Liver (tissue), 3 donors: ENCODE results near the gene ARHGAP6.

Experiments
- GABPA ChIP-seq, 2 donors: IDR thresholded peaks in 1 of 2; conservative IDR thresholded peaks in 1 of 2; 2 replicates each; pipeline ENCODE4 v1.6.1; 2016; ENCODE audit warnings: antibody characterized with exemption in 2 of 2, mild to moderate bottlenecking in 1 of 2, moderate library complexity in 1 of 2
- RAD21 ChIP-seq, 2 donors: IDR thresholded peaks; 2 replicates each; pipeline ENCODE4 v1.6.1; 2016; ENCODE audit warnings: antibody characterized with exemption in 2 of 2, mild to moderate bottlenecking in 2 of 2
- SP1 ChIP-seq: IDR thresholded peaks from 2 replicates; pipeline ENCODE4 v1.6.1; 2018; ENCODE audit warnings: antibody characterized with exemption, mild to moderate bottlenecking
- TF ChIP-seq, protein P1 (sequence below): fragments of 150-350 bp; IDR thresholded peaks from 2 replicates; pipeline ENCODE4 v1.5.1; 2017; ENCODE audit warnings: improper control_type of control experiment, low read depth, low read length; ENCODE audit not compliant: missing input control
- TF ChIP-seq, protein P2 (sequence below): IDR thresholded peaks from 2 replicates; pipeline ENCODE4 v1.6.1; 2016; ENCODE audit warnings: antibody characterized with exemption, mild to moderate bottlenecking
- donor health status: healthy.
- donor health status: healthy.

DNA sequence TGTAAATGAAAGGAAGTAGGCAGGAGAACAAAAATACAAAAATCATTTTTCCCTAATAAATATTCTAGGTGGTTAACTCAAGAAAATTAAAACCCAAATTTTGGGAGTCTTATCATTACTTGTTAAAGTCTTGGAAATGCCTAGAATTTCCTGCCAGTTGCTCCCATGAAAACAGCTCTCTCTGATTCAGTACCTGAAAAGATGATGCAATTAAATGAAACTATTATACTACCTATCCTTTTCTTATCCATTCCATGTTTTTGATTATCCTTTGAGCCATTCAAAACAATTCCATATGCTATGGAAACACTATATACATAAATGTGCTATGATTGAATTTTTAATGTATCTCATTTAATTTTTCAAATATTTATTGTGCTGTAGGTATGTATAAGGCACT lies 423.0 kb downstream of the ARHGAP6 start:
- TF ChIP-seq, protein P1, sequence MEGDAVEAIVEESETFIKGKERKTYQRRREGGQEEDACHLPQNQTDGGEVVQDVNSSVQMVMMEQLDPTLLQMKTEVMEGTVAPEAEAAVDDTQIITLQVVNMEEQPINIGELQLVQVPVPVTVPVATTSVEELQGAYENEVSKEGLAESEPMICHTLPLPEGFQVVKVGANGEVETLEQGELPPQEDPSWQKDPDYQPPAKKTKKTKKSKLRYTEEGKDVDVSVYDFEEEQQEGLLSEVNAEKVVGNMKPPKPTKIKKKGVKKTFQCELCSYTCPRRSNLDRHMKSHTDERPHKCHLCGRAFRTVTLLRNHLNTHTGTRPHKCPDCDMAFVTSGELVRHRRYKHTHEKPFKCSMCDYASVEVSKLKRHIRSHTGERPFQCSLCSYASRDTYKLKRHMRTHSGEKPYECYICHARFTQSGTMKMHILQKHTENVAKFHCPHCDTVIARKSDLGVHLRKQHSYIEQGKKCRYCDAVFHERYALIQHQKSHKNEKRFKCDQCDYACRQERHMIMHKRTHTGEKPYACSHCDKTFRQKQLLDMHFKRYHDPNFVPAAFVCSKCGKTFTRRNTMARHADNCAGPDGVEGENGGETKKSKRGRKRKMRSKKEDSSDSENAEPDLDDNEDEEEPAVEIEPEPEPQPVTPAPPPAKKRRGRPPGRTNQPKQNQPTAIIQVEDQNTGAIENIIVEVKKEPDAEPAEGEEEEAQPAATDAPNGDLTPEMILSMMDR: no peak
- TF ChIP-seq RAD21 (IDR thresholded peaks at IDR 0.05) (no peak), GABPA (IDR thresholded peaks at IDR 0.05 in 1 of 2, conservative IDR thresholded peaks at IDR 0.05 in 1 of 2) (no peak), SP1 (no peak)
- TF ChIP-seq, protein P2, sequence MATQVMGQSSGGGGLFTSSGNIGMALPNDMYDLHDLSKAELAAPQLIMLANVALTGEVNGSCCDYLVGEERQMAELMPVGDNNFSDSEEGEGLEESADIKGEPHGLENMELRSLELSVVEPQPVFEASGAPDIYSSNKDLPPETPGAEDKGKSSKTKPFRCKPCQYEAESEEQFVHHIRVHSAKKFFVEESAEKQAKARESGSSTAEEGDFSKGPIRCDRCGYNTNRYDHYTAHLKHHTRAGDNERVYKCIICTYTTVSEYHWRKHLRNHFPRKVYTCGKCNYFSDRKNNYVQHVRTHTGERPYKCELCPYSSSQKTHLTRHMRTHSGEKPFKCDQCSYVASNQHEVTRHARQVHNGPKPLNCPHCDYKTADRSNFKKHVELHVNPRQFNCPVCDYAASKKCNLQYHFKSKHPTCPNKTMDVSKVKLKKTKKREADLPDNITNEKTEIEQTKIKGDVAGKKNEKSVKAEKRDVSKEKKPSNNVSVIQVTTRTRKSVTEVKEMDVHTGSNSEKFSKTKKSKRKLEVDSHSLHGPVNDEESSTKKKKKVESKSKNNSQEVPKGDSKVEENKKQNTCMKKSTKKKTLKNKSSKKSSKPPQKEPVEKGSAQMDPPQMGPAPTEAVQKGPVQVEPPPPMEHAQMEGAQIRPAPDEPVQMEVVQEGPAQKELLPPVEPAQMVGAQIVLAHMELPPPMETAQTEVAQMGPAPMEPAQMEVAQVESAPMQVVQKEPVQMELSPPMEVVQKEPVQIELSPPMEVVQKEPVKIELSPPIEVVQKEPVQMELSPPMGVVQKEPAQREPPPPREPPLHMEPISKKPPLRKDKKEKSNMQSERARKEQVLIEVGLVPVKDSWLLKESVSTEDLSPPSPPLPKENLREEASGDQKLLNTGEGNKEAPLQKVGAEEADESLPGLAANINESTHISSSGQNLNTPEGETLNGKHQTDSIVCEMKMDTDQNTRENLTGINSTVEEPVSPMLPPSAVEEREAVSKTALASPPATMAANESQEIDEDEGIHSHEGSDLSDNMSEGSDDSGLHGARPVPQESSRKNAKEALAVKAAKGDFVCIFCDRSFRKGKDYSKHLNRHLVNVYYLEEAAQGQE: no peak
